Superior temporal gyrus (tissue), 1 donor: Measurements from ENCODE around the gene KRT4.

Source experiments
- DNase-seq: peaks from one replicate; pipeline ENCODE4 v3.0.0-alpha.2; 2016; ENCODE audit errors: extremely low spot score

The KRT4 gene

DNA sequence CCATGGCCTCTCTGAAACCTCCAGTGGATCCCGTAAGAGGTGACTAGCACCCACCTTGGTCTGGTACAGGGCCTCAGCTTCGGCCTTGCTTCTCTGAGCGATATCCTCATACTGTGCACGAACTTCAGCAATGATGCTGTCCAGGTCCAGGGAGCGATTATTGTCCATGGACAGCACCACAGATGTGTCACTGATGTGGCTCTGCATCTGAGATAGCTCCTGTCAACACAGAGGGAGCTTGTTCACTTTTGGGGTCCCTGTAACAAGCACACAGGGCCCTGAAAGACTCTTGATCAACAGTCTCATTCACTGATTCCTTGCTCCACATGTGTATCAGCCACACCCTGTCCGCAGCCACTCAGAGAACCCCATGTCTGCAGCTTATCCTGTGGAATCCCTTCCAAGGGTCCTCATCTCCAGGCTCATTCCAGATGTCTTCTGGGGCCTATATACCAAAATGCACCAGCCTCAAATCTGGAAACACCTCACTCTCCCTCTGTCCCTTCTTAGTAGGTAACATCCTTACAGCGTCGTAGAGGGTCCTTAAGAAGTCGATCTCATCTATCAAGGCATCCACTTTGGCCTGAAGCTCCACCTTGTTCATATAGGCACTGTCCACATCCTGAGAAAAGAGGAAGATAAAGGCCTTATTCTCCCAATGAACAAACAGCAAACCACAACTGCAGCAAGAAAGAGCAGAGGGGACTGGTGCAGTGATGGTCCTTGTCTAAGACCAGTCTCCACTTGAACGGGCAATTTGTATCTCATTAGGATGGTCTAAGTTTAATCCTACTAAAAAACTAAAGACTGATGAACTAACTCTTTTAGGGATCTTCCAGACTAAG is 21.5 kb downstream of the KRT4 start:
- no peak for DNase-seq

- no peak for DNase-seq
Observed at GRCh38 chr12:52791271-52792184, 22.4 kb downstream of the KRT4 start.

- DNase-seq: no peak
Observed at GRCh38 chr12:52790427-52791270, 23.3 kb downstream of the KRT4 start.

GRCh38 chr12:52789637-52790426 is 24.1 kb downstream of the KRT4 start:
- no peak for DNase-seq

DNA sequence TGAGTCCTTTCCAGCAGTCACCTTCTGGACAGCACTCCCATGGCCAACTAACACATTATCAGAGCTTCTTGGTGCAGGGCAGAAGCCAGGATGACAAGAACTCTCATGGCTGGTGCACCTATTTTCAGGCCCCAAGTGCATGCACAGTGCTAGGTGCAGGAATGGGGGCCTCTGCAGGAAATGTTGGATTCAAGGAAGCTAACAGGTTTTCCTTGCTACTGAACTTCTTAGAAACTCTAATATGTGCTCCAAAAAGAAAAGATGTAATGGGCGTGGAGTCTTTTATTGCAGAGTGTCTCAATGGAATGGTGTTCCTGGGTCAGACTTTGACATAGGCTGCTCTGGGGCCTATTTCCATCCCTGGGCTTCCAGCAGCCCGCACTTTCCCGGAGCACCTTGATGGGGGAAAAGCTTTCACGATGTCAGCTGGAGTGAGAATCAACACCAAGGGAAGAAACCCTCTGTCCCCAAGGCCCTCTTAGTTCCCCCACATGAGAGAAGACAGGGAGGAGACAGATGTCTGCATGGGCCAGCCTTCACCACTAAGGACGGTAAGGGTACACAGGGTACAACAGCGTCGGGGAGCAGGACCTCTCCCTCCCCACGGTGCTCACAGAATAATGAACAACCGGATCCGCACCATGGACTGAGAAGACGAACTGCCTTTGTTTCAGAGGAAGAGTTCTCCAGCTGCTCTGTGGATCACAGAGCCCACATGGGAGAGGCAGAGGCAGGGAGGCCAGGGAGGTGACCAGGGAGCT is 24.9 kb downstream of the KRT4 start:
- no peak for DNase-seq

DNA sequence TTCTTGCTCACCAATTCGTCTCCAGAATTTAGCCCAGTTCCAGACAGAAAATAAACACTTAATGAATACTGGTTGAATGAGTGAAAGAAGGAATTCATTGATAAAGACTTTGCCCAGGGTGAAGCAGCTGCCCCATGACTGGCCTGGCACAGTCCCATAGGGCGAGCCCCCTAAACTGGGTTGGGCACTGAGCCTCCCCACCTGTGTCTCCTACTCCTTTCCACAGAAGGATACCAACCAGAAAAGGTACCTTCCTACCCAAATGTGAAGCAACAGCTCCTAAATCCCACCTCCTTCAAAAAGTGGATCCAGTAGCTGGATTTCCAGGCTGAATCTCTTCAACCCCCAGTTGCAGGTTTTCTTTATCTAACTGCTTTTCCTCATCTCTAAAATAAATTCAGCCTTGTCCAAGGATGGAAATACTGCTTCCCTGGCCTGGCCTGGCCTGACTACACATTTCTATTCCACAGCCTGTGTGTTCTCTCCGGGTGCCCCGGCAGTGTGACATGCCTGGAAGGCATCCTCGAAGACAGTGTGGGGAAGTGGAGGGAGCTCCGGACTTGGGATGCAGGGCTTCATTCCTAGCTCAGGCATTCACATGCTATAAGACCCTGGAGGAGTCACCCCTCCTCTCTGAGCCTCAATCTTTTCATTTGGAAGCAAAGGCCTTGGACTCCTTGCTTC is 25.6 kb downstream of the KRT4 start:
- no peak for DNase-seq

- no peak for DNase-seq
Observed at GRCh38 chr12:52787324-52788191, 26.4 kb downstream of the KRT4 start.

GRCh38 chr12:52784909-52785308 is 29.0 kb downstream of the KRT4 start:
- no peak for DNase-seq

DNA sequence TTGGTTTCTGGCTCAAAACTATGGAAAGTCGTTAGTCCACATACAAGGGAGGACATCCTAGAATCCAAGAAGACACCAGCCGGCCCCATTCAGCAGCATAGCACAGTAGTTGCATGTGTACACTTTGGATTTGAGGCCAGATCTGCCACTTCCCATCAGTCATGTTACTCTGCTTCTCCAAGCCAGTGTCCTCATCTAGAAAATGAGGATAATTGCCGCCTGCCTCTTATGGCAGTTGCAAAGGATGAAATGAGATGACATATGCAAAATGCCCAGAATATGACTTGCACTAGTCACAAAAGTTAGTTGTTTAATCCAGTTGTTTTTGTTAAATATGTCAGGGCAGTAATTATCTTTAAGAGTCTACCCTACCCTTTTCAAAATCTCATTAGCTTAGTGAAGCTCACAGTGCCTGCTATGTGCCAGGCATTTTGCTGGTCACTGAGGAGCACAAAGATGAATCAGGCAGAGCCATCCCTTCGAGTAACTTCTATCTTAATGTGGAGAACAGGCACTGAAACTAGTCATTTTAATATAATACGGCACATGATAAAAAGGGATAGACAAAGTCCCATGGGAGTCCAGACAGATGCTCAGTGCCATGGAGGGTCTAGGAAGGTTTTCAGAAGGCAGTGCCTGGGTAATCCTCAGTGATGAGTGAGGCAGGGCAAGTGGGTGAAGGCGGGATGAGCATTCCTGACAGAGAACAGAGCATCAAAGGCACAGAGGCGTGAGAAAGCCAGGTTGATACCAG is 30.2 kb downstream of the KRT4 start:
- no peak for DNase-seq

DNA sequence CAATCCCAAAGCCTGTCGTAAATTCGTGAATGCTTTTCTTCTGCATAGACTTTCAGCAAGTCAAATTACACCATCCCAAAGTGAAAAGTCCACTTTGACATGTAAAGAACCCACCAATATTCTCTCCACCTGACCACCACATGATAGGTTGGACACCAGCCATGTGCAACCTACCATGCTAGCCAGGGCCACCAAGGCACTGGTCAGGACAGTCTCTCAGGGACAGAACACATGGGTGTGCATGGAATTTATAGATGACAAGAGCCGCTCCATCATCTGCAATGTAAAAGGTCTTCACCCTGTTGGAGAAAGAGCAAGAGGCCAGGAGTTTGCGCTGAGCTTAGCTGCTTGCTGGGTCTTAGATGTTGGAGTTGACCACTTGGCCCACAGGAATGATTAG is 31.4 kb downstream of the KRT4 start:
- no peak for DNase-seq

- DNase-seq: no peak
Observed at GRCh38 chr12:52781399-52782082, 32.4 kb downstream of the KRT4 start.

GRCh38 chr12:52779914-52780313 is 34.0 kb downstream of the KRT4 start:
- no peak for DNase-seq

GRCh38 chr12:52778833-52779232 is 35.1 kb downstream of the KRT4 start:
- no peak for DNase-seq

- no peak for DNase-seq
Observed at GRCh38 chr12:52777566-52777965, 36.4 kb downstream of the KRT4 start.

DNA sequence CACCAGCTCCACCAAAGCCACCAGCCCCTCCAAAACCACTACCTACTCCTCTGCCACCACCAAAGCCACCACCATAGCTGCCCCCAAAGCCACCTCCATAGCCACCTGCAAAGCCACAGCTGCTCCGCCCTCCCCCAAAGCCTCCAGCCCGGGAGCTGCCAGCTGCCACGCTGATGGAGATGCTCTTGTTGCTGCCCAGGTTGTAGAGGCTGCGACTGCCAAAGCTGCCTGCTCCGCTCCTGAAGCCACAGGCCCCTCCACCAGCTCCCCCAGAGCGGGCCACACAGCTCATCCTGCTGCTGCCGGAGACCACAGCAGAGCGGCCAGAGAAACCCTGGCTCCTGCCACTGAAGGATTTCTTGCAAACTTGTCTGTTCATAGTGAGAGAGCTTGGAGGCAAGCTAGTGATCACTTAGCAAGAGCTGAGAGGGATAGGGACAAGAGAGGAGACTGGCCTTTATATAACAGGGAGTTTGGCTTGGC is 37.0 kb downstream of the KRT4 start, which contains the start of gene KRT76:
KRT76 (minus strand) TSS at position 433 of the 483 bp plus-strand sequence; CDS start at position 379, 54 bp downstream.
- no peak for DNase-seq

GRCh38 chr12:52776435-52776834 is 37.5 kb downstream of the KRT4 start:
- no peak for DNase-seq

DNA sequence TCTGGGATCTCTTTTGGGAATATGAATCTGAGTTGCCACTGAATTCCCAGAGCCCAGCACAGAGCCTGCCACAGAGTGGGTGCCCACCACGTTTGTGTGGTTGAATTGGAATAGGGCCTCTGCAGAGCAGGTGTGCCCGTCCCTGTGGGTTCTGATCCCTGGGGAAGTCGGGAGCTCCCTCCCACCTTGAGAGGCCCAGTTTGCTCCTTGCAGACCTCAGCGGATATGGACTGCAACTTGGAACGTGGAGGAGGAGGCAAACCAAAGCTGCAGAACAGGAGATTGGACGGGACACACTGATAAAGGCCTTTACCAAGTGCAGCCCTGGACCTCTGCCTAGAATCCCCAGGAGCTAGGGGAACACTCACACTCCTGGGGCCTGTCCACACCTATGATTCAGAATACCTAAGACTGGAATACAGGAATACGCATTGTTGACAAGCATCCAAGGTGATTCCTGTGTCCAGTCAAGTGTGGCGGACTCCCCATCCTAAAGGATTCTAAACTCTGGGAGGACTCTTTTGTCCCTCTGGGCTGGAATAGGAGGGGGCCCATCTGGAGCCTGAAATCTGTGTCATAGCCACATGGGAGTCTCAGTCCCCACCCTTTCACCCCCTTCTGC is 39.2 kb downstream of the KRT4 start:
- no peak for DNase-seq
